HG03521 (cell line): Measurements from ENCODE around the gene IGF2.

Source experiments
- ATAC-seq: cut with Tn5 transposase; IDR thresholded peaks from one replicate; pipeline ENCODE4 v1.9.1; 2021; ENCODE audit warnings: mild to moderate bottlenecking, moderate library complexity; ENCODE audit not compliant: unreplicated experiment

Gene IGF2

DNA sequence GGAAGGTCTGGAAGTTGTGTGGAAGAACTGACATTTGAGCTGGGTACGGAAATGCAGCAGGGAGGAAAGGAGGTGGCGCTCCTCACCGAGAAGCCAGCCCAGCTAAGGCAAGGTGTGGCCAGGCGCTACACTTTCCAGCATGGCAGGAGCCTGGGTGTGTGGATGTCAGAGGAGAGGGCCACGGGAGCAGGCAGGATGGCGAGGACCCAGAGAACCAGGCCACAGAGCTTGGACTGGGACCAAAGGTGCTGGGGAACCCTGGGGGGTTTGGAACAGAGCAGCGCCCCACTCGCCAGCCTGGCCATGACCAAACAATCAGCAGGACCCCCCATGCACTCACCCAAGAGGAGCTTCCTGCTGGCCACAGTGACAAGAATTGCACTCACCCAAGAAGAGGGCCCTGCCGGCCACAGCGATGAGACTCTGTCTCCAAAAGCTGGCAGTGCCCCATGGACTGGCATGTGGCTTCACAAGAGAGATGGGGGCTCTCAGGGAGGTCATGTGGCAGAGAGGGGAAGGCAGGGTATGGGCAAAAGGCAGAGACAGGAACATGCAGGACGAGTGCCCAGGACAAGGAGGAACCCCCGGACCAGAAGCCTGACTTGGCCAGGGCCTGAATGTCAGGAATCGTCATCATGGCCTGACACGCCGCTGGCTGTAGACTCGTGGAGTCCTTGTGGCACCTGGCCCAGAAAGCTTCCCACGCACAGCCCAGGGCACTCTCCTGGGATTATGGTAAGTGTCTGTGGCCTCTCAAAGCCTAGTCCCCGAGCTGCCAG lies 45.4 kb downstream of the IGF2 start:
- no peak for ATAC-seq

DNA sequence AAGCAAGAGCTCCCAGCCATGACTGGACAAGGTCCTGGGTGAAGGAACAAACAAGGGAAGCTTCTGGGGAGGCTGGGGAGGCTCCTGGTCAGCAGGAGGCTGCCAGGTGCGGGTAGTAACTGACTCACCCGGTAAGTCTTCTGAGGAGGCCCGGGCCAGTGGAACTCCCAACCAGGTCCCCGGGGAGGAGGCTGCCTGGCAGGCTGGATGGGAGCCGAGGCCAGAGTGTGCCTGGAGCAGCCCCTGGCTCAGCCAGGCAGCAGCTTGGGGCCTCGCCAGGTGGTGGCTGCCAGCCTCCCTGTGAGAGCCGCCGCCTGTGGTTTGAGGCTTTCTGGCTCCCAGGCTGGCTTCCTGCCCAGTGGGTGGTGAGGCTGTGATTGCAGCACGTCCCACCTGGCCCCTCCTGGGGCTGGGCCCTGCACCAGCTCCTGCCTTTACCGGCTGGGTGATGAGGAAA lies 46.2 kb downstream of the IGF2 start:
- ATAC-seq, result no peak

DNA sequence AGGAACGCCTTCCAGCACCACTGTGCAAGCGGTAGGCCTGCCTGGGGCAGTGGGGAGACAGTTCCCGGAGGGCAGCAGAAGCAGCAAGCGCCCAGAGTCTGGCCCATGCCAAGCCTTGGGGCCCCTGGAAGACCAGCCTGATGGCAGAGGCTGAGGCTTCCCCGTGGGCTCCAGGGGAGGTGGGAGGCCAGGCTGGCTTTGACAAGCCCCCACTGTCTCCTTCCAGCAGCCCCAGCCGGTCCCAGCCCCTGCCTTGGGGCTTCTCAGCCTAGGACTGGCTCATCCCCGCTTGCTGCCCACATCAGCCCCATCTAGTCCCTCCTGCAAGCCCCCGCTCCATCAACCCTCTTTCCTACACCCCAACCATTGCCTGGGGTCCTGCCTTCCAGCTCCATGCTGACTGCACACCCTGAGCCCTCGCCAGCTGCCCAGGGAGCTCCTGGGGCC lies 46.7 kb downstream of the IGF2 start:
- no peak for ATAC-seq

DNA sequence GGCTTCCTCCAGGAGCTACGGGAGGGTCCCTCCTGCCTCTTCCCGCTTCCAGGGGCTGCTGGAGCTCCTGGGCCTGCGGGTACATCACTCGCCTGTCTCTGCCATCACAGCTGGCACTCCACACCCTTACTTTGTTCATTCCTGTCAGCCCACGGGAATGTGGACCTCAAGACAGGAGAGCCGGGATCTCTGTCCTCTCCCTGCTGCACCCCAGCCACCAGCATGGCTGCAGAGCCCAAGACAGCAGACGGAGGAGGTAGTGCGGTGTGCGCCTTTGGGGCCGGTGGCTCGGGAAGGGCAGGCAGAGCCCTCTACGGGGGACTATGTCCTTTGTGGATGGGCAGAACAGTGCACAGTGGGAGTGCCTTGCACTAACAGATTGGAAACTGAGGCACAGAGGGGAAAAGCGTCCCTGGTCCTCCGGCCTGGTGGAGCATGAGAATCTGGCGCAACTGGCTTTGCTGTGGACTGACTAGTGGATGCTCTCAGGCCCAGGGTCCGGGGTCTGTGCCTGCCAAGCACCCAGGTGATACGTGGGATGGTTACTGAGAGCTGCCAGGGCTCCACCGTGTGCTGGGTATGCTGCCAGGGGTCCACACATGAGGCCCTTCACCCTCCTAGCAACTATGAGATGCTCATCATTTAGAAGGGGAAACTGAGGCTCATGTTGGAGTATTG lies 47.3 kb downstream of the IGF2 start:
- ATAC-seq, result no peak

DNA sequence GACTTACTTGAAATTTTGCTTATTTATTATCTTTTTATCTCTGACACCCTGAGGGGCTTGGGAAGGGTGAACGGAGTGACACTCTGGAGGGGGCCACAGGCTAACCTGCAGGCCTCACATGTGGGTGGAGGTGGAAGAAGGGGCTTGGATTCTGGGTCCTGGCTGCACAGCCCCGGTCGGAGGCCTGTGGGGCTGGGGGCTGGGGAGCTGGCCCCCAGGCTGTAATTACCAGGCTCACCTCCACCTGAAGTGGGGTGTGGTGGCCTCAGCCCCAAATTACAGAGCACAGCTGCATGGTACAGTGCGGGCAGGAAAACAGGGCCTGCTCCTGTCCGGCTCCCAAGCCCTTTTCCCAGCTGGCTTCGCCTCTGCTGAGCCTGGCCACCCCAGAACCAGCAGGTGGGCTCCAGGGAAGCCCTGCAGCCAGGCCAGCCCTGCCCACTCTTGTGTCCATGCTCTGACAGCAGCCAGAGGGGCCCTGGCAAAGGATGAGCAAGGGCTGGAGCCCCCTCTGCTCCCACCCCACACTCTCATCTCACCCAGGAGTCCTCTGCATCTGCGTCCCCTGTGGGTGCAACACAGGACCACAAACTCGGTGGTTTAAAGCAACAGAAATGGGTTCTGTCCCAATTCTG lies 48.0 kb downstream of the IGF2 start:
- ATAC-seq, result no peak

DNA sequence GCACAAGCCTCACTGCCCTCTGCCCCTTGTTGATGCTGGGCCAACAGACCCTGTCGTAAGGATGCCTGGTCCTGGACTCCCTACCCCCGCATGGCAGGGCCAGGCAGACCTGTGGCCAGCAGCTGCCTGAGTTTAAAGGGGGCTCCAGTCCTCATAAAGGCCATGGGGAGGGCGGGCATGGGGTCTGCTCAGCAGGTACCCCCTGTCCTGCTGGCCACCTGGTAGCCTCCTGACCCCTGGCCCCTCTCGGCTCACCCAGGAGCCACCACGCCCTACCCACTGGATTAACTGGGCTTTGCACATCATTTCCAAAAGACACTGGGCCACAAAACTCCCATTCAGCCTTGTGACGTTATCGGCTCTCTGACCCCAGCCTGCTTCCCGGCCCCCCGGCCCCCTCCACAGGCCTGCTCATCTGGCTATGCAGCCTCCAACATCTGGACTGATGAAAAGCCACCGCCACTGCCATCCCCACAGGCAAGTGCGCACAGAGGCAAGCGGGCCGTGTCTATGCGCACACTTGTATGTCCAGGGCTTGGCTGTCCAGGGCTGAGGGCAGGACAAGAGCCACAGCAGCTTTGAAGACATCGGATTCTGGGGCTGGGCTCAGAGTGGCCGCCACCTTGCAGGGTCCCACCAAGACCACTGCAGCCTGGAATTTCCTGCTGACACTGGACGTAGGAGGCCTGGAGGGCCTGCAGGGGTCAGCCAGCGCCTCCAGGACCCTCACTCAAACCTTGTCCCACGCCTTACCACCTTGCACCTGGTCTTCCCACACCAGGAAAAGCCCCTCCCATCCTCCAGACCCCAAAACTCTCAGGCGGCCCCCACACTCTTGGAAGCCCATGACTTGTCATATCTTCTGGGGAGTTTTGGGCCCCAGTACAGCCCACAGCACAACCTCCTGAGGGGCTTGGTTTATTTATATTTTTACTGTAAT lies 48.7 kb downstream of the IGF2 start:
- ATAC-seq, result no peak

DNA sequence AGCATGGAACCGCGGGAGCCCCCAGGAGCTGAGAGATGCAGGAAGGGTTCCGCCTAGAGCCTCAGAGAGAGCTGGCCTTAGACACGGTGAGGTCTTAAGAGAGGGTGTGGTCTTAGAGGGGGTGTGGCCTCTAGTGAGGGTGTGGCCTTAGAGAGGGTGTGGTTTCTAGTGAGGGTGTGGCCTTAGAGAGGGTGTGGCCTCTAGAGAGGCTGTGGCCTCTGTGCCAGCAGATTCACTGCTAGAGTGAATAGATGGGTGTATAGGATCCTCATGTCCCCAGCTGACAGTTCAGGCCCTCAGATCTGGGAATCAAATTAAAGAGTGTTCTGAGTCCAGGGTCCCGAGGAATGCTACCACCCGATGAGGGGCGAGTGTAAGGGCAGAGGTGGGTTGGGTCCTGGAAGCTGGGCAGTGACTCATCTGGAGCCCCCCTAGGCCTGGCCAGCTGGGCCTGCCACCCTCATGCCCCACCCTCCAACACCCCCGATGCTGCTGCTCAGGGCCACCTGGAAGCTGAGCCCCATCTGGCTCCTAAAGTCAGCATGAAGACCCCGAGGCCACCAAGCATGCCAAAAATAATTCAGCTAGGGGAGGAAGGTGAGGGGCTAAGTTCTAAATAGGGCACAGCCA lies 49.5 kb downstream of the IGF2 start:
- ATAC-seq, result no peak

DNA sequence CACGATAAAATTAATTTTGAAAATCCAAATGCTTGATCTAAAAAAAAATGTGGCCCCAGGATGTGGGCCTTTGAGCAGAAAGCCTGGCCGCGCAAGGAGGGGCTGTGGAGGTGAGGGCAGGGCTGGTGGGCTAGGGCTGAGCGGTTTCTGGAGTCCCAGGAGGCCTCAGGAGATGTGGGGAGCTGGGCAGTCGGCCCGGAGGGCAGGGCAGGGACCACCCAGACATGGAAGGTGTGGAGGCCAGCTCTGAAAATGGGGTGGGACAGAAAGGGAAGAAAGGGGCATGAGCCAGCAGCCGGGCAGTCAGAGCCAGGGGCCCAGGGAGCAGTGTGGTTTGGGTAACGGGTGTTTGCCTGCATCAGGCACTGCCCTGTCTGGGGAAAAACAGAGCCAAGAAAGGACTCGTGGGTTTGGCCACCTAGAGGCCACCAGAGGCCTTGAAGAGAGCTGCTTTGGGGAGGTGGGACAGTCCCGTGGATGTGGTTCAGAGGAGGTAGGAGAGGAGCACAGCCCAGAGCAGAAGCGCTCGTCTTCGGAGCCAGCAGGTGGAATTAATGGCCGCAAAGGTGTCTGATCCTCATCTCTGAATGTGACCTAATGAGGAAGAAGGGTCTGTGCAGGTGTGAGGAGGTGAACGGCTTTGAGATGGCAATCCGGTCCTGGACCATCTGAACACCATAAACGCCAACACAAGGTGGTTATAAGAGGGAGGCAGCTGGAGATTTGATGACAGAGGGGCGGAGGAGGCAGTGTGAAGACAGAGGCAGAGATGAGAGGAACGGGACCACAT lies 50.2 kb downstream of the IGF2 start:
- no peak for ATAC-seq

DNA sequence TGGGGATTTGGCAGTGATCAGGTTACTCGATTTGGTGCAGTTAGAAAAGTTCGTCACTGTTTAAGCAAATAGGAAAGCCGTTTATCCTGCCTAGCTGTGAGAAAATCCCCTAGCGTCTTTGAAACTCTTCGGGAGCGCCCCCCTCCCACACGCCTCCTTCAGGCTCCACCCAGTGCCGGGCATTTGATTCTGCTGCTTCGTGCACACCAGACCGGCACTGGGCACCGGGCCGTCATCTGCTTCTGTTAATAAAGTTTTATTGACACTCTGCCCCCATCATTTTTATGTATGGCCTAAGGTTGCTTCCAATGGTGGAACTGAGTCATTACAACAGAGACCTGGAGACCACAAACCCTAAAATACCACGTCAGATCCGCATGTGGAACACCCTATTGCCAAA lies 50.9 kb downstream of the IGF2 start:
- no peak for ATAC-seq

DNA sequence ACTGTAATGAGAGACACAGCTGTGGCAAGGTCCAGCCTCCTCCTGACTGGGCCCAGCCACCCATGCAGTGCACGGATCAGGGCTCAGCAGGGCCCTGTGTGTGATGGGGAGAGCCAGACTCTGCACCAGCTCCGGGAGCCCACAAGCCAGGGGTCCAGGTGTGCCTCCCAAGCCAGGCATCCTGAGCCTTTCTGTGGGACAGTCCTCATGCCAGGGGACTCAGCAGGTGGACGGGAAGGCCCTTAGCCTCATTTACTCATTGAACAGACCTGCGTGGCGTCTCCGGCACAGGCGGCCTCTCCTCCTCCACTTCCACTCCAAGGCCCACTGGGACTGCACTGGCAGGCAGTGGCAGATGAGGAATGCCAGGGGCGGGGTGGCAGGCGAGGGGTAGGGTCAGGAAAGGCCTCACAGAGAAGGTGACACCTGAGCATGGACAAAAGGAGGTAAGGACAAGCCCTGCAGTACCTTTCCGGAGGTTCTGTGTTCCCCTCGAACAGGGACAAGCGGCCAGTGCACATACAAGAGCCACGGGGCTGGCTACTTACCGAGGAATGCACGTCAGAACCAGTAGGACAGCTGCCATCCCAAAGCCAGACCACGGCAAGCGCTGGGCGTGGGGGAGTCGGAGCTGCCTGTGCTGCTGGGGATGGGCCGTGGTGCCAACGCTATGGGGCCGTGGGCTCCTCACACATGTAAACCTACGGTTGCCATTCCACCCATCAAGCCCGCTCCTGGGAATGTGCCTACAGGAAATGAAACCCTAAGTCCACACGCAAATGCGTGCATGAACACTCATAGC lies 52.7 kb downstream of the IGF2 start:
- no peak for ATAC-seq

DNA sequence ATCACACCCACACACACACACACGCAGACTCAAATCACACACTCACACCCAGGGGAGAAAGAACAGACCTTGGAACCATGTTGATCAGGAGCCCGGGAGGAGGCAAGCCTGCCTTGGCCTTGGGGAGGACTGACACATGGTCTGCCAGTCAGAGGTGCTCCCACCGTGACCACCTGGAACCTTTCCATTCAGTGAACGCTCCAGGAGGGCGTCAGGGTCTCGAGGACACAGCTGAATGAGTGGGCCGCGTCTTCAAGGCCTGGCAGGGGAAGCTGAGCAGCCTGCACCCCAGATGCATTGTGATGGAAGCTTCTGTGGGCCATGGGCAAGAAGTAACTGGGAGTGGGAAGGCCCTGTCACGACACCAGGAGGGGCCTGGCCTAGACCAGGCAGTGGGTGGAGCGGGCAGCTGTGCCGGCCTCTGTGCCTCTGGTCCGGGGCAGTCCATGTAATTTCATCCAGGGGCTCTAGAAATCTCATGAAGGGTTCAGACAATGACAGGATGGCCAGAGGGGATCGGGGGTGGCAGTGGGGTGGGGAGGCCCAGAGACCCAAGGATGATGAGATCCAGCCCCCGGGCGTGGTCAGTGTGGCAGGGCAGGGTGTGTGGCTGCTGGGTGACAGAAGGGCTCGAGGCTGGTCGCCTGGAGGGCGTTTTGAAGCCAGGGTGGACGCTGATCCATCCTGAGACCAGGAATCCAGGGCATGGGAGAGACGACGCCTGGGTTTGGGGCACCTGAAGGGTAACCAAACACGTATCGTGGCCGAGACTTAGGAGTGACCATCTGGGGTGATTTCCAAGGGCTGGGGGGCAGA lies 53.7 kb downstream of the IGF2 start:
- no peak for ATAC-seq

DNA sequence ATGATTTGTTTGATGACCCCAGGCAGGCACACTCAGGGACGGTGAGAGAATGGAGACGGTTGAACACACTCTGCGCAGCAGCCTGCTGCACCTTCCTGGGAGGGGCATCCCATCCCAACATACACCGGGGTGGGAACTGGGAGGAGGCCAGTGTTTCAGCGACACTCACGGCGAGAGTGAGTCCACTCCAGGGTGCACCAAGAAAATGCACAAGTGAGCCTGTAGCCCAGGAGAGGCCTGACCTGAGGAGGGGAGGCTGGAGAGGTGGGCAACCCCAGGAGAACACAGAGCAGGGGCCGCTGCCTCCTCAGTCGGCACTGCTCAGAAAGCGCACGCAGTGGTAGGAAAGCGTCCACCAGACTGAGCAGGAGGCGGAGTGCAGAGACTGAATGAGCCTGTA lies 54.5 kb downstream of the IGF2 start:
- no peak for ATAC-seq
